Measurements from ENCODE around the gene ARHGAP27. TPM values are rescaled to one million over a fixed set of nuclear protein-coding genes. Genes with fewer than 3 reads are reported as not detected.
"Not testable (repeated sequence)": the region's sequence is repeated elsewhere in the genome, so short reads cannot be mapped to it uniquely, and the experiment has no call there.

The ARHGAP27 gene
- polyA plus RNA-seq, 2 donors = 100.0 to 211 TPM

DNA sequence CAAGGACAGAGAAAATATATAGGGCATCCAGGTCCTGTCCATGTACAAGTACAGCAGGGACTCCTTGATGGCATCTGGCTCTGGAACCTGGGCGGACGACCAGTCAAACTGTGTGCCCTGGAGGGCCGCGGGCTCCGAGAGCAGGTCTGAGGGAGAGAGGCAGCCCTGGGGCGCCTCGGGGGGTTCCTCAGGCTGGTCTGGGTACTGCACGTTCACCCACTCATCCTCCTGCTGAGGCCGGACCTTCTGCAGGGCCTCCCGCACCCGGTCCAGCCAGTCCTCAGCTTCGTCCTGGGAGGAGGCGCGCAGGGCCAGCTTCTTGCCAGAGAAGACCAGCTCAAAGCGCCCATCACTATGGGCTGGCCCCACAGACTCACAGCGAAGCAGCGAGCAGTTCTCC lies 21.1 kb upstream of the ARHGAP27 start:
- WGBS, 2 donors = 89 to 94% methylated on average over 17 of the region's 17 CpGs

DNA sequence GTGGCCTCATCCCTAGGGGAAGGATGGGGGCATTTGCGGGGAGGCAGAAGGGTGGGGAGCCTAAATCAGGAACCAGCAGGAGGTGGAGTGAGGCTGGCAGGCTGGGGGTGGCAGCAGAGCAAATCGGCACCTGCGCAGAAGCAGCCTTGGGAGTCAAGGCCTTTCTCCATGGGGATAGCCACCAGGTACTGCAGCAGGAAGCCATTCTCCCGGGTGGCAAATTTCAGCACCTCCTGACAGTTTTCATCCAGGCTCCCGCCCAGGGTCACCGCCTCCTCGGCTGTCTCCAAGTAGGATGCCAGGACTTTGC lies 20.5 kb upstream of the ARHGAP27 start:
- H3K4me3 ChIP-seq (ENCODE audit: low read depth in 1 of 2, low read length in 2 of 2); H3K27me3 ChIP-seq (ENCODE audit: control insufficient read depth in 1 of 2, insufficient read depth in 2 of 2, low read length in 2 of 2); H3K27ac ChIP-seq (ENCODE audit: low read depth in 2 of 2, low read length in 1 of 2); H3K9me3 ChIP-seq (ENCODE audit: control insufficient read depth in 2 of 2, insufficient read depth in 1 of 2, low read depth in 1 of 2, low read length in 1 of 2); H3K4me1 ChIP-seq (ENCODE audit: control insufficient read depth in 2 of 2, insufficient read depth in 2 of 2, low read length in 1 of 2): not testable (repeated sequence)
- peaks cover 4 to 23% of the 10 kb centered on the region in 2 donors for H3K36me3 ChIP-seq (ENCODE audit: control insufficient read depth in 2 of 2, insufficient read depth in 2 of 2, low read length in 1 of 2)
- WGBS, 2 donors = 60 to 97% methylated on average over 1 to 5 of the region's 7 CpGs

More for the DNA sequence above, 21.1 kb upstream of the ARHGAP27 start:
- peaks cover 4 to 23% of the 10 kb centered on the region in 2 donors for H3K36me3 ChIP-seq (ENCODE audit: control insufficient read depth in 2 of 2, insufficient read depth in 2 of 2, low read length in 1 of 2)
- H3K27ac ChIP-seq (ENCODE audit: low read depth in 2 of 2, low read length in 1 of 2); H3K4me3 ChIP-seq (ENCODE audit: low read depth in 1 of 2, low read length in 2 of 2); H3K9me3 ChIP-seq (ENCODE audit: control insufficient read depth in 2 of 2, insufficient read depth in 1 of 2, low read depth in 1 of 2, low read length in 1 of 2); H3K27me3 ChIP-seq (ENCODE audit: control insufficient read depth in 1 of 2, insufficient read depth in 2 of 2, low read length in 2 of 2); H3K4me1 ChIP-seq (ENCODE audit: control insufficient read depth in 2 of 2, insufficient read depth in 2 of 2, low read length in 1 of 2): not testable (repeated sequence)

DNA sequence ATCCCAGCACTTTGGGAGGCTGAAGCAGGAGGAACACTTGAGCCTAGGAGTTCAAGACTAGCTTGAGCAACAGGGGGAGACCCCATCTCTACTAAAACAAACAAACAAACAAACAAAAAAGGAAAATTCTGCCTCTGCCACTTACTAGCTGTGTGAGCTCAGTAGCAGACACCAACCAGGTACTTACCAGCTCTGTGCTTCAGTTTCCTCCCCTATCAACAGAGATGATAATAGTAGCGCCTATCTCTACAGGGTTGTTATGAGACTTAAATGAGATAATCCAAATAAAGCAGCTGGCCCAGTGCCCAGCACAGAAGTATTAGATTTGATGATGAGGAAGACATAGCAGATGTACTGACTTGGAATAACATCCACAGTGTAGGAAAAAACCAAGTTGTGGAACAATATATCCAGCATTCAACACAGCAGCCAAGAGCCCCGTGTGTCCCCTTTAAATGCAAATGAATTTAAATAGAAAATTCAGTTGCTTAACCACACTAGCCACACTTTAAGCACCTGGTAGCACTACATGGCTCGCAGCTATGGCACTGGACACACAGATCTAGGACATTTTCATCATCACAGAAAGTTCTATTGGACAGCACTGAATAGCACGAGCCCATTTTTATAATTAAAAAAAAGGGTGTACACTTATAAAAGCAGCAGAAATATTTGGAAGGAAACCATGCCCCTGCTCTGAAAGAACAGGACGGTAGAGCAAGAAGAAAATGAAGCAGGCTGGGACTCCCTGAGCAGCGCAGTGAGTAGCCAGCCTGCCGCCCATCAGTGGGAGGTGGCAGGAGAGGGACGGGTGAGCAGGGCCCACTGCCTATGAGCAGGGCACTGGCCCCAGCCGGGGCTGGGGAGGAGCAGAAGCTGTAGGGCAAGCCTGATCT lies 19.9 kb upstream of the ARHGAP27 start:
- H3K4me1 ChIP-seq (ENCODE audit: control insufficient read depth in 2 of 2, insufficient read depth in 2 of 2, low read length in 1 of 2); H3K4me3 ChIP-seq (ENCODE audit: low read depth in 1 of 2, low read length in 2 of 2); H3K9me3 ChIP-seq (ENCODE audit: control insufficient read depth in 2 of 2, insufficient read depth in 1 of 2, low read depth in 1 of 2, low read length in 1 of 2); H3K27me3 ChIP-seq (ENCODE audit: control insufficient read depth in 1 of 2, insufficient read depth in 2 of 2, low read length in 2 of 2); H3K27ac ChIP-seq (ENCODE audit: low read depth in 2 of 2, low read length in 1 of 2): not testable (repeated sequence)
- WGBS, 2 donors = 75 to 76% methylated on average over 9 of the region's 9 CpGs
- H3K36me3 ChIP-seq (ENCODE audit: control insufficient read depth in 2 of 2, insufficient read depth in 2 of 2, low read length in 1 of 2) = peaks cover 4 to 23% of the 10 kb centered on the region in 2 donors

DNA sequence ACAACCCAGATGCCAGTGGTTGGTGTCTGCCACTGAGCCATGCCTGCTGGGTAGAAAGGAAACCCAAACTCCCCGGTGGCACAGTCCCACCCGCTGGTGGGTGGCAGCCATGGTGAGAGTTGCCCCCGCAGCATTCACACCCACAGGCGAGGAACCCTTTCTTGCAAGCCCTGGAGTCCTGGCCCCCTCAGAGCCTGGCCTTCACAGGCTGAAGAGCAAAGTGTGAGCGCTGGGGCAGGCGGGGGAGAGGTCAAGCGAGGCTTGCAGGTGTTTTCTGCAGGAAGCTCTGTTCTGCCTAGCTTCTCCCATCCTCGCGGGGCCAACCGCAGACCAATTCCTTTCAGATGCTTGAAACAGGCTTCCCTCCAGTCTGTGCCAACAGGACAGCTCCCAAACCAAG lies 19.0 kb upstream of the ARHGAP27 start:
- H3K4me3 ChIP-seq (ENCODE audit: low read depth in 1 of 2, low read length in 2 of 2); H3K4me1 ChIP-seq (ENCODE audit: control insufficient read depth in 2 of 2, insufficient read depth in 2 of 2, low read length in 1 of 2); H3K27ac ChIP-seq (ENCODE audit: low read depth in 2 of 2, low read length in 1 of 2); H3K27me3 ChIP-seq (ENCODE audit: control insufficient read depth in 1 of 2, insufficient read depth in 2 of 2, low read length in 2 of 2); H3K9me3 ChIP-seq (ENCODE audit: control insufficient read depth in 2 of 2, insufficient read depth in 1 of 2, low read depth in 1 of 2, low read length in 1 of 2): not testable (repeated sequence)
- 91 to 93% methylated on average over 6 to 8 of the region's 10 CpGs for WGBS, 2 donors
- H3K36me3 ChIP-seq (ENCODE audit: control insufficient read depth in 2 of 2, insufficient read depth in 2 of 2, low read length in 1 of 2) = peaks cover 4 to 23% of the 10 kb centered on the region in 2 donors

DNA sequence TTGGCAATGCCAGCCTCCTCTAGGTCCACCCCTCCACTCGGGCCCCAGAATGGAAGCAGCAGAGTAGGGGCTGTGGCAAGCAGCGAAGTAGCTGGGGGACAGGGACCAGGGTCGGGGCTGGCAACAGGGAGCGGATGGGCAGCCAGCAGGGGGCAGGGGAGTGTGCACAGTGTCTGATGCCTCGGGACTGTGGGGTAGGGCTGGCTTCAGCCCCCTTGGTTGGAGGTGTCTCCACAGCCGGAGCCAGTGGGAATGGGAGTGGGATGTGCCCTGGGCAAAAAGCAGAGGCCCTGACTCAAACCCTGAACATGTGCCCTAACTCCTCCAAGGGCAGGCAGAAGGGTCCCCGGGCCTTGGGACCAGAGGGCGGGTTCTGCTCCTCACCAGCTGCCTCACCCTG lies 18.5 kb upstream of the ARHGAP27 start:
- Histone ChIP-seq H3K4me1 (ENCODE audit: control insufficient read depth in 2 of 2, insufficient read depth in 2 of 2, low read length in 1 of 2) (peaks cover 0 to 3% of the 10 kb centered on the region in 2 donors), H3K4me3 (ENCODE audit: low read depth in 1 of 2, low read length in 2 of 2) (no peak overlapping the region), H3K9me3 (ENCODE audit: control insufficient read depth in 2 of 2, insufficient read depth in 1 of 2, low read depth in 1 of 2, low read length in 1 of 2) (no peaks in the 10 kb centered on the region), H3K27me3 (ENCODE audit: control insufficient read depth in 1 of 2, insufficient read depth in 2 of 2, low read length in 2 of 2) (no peaks in the 10 kb centered on the region), H3K36me3 (ENCODE audit: control insufficient read depth in 2 of 2, insufficient read depth in 2 of 2, low read length in 1 of 2) (peaks cover 4 to 23% of the 10 kb centered on the region in 2 donors), H3K27ac (ENCODE audit: low read depth in 2 of 2, low read length in 1 of 2) (no peak overlapping the region)
- WGBS, 2 donors = 90 to 92% methylated on average over 8 of the region's 8 CpGs

DNA sequence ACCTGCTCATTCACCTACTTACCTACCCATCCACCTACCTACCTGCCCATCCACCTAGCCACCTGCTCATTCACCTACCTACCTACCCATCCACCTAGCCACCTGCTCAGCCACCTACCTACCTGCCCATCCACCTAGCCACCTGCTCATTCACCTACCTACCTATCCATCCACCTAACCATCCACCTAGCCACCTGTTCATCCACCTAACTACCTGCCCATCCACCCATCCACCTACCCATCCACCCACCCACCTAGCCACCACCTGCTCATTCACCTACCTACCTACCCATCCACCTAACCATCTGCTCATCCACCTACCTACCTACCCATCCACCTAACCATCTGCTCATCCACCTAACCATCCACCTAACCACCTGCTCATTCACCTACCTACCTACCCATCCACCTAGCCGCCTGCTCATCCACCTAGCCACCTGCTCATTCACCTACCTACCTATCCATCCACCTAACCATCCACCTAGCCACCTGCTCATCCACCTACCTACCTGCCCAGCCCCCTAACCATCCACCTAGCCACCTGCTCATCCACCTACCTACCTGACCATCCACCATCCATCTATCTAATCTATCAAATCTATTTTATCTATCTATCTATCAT lies 17.1 kb upstream of the ARHGAP27 start:
- H3K27ac ChIP-seq (ENCODE audit: low read depth in 2 of 2, low read length in 1 of 2); H3K4me3 ChIP-seq (ENCODE audit: low read depth in 1 of 2, low read length in 2 of 2); H3K9me3 ChIP-seq (ENCODE audit: control insufficient read depth in 2 of 2, insufficient read depth in 1 of 2, low read depth in 1 of 2, low read length in 1 of 2); H3K4me1 ChIP-seq (ENCODE audit: control insufficient read depth in 2 of 2, insufficient read depth in 2 of 2, low read length in 1 of 2); H3K27me3 ChIP-seq (ENCODE audit: control insufficient read depth in 1 of 2, insufficient read depth in 2 of 2, low read length in 2 of 2): not testable (repeated sequence)
- 100% methylated on average over 1 of the region's 1 CpG for WGBS, 2 donors
- peaks cover 4 to 27% of the 10 kb centered on the region in 2 donors for H3K36me3 ChIP-seq (ENCODE audit: control insufficient read depth in 2 of 2, insufficient read depth in 2 of 2, low read length in 1 of 2)

DNA sequence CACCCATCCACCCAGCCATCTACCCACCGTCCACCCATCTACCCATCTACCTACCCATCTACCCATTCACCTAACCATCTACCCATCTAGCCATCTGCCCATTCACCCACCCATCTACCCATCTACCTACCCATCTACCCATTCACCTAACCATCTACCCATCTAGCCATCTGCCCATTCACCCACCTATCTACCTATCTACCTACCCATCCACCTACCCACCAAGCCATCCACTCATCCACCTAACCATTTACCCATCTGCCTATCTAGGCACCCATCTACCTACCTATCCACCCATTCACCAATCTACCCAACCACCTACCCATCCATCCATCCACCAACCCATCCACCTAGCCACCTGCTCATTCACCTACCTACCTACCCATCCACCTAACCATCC lies 16.6 kb upstream of the ARHGAP27 start:
- H3K4me1 ChIP-seq (ENCODE audit: control insufficient read depth in 2 of 2, insufficient read depth in 2 of 2, low read length in 1 of 2); H3K27me3 ChIP-seq (ENCODE audit: control insufficient read depth in 1 of 2, insufficient read depth in 2 of 2, low read length in 2 of 2); H3K9me3 ChIP-seq (ENCODE audit: control insufficient read depth in 2 of 2, insufficient read depth in 1 of 2, low read depth in 1 of 2, low read length in 1 of 2); H3K27ac ChIP-seq (ENCODE audit: low read depth in 2 of 2, low read length in 1 of 2); H3K4me3 ChIP-seq (ENCODE audit: low read depth in 1 of 2, low read length in 2 of 2): not testable (repeated sequence)
- H3K36me3 ChIP-seq (ENCODE audit: control insufficient read depth in 2 of 2, insufficient read depth in 2 of 2, low read length in 1 of 2) = peaks cover 4 to 24% of the 10 kb centered on the region in 2 donors
- WGBS, 2 donors = 100% methylated on average over 1 of the region's 1 CpG

DNA sequence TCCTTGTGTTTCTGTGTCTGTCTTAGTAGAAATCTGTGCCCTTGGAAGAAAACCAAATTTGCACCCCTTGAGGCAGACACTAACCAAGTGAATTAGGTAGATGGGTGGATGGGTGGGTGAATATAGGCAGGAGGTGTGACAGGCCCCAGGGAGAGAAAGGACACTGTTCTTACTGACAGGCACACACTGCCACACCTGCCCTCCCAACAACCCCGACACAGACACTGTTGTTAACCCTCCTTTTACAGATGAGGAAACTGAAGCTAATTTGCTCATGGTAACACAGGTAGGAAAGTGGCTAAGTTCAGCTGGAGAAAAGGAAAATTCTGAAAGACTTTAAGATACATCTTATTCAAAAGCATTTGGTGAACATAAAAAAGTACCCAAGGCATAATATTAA lies 15.8 kb upstream of the ARHGAP27 start:
- not testable (repeated sequence) for H3K27me3 ChIP-seq (ENCODE audit: control insufficient read depth in 1 of 2, insufficient read depth in 2 of 2, low read length in 2 of 2); H3K4me1 ChIP-seq (ENCODE audit: control insufficient read depth in 2 of 2, insufficient read depth in 2 of 2, low read length in 1 of 2); H3K9me3 ChIP-seq (ENCODE audit: control insufficient read depth in 2 of 2, insufficient read depth in 1 of 2, low read depth in 1 of 2, low read length in 1 of 2); H3K4me3 ChIP-seq (ENCODE audit: low read depth in 1 of 2, low read length in 2 of 2)
- H3K36me3 ChIP-seq (ENCODE audit: control insufficient read depth in 2 of 2, insufficient read depth in 2 of 2, low read length in 1 of 2) = peaks cover 4 to 18% of the 10 kb centered on the region in 2 donors
- WGBS, 2 donors = 63 to 73% methylated on average over 1 of the region's 1 CpG
- peak overlapping the region in 1 of 2 donors; percentile 31 for H3K27ac ChIP-seq (ENCODE audit: low read depth in 2 of 2, low read length in 1 of 2)

DNA sequence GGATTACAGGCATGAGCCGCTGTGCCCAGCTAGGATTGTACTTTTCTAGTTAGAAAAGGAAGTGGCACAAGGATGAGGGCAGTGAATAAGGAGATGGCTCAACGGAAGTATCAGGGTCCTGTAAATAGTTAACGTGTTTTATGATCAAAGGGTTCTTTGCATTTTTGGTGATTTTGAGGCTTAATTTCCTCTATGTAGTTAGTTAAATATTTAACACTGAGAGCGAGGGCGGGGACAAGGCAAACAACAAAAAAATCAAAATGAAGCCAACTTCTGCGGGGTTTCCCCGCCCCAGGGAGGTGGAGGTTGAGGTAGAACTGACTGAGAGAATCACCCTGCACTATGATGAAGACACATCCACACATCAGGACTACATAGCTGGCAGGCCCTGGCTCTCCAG lies 15.4 kb upstream of the ARHGAP27 start:
- Histone ChIP-seq H3K36me3 (ENCODE audit: control insufficient read depth in 2 of 2, insufficient read depth in 2 of 2, low read length in 1 of 2) (peaks cover 3 to 16% of the 10 kb centered on the region in 2 donors), H3K27ac (ENCODE audit: low read depth in 2 of 2, low read length in 1 of 2) (peak overlapping the region in 1 of 2 donors; percentile 41)
- not testable (repeated sequence) for H3K9me3 ChIP-seq (ENCODE audit: control insufficient read depth in 2 of 2, insufficient read depth in 1 of 2, low read depth in 1 of 2, low read length in 1 of 2); H3K27me3 ChIP-seq (ENCODE audit: control insufficient read depth in 1 of 2, insufficient read depth in 2 of 2, low read length in 2 of 2); H3K4me1 ChIP-seq (ENCODE audit: control insufficient read depth in 2 of 2, insufficient read depth in 2 of 2, low read length in 1 of 2); H3K4me3 ChIP-seq (ENCODE audit: low read depth in 1 of 2, low read length in 2 of 2)
- 62 to 63% methylated on average over 7 of the region's 7 CpGs for WGBS, 2 donors

DNA sequence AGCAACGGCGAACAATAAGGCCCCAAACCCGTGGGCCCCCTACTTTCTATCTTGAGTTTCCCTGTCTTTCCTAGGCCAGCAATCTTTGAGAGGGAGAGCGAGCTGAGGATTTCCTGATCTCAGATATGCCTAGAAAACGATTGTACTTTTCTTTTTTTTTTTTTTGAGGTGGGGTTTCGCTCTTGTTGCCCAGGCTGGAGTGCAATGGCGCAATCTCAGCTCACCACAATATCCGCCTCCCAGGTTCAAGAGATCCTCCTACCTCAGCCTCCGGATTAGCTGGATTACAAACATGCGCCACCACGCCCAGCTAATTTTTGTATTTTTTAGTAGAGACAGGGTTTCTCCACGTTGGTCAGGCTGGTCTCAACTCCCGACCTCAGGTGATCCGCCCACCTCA lies 15.0 kb upstream of the ARHGAP27 start:
- not testable (repeated sequence) for H3K27me3 ChIP-seq (ENCODE audit: control insufficient read depth in 1 of 2, insufficient read depth in 2 of 2, low read length in 2 of 2); H3K4me3 ChIP-seq (ENCODE audit: low read depth in 1 of 2, low read length in 2 of 2); H3K4me1 ChIP-seq (ENCODE audit: control insufficient read depth in 2 of 2, insufficient read depth in 2 of 2, low read length in 1 of 2); H3K9me3 ChIP-seq (ENCODE audit: control insufficient read depth in 2 of 2, insufficient read depth in 1 of 2, low read depth in 1 of 2, low read length in 1 of 2)
- H3K36me3 ChIP-seq (ENCODE audit: control insufficient read depth in 2 of 2, insufficient read depth in 2 of 2, low read length in 1 of 2) = peaks cover 0 to 13% of the 10 kb centered on the region in 2 donors
- 60 to 66% methylated on average over 14 of the region's 14 CpGs for WGBS, 2 donors
- peak overlapping the region; percentile 47 to 58 for H3K27ac ChIP-seq (ENCODE audit: low read depth in 2 of 2, low read length in 1 of 2)

All from esophagus (tissue), 2 donors.